NAMALWA (cell line): ENCODE results near the gene TSPY2.
"Not testable (repeated sequence)": the region's sequence is repeated elsewhere in the genome, so short reads cannot be mapped to it uniquely, and the experiment has no call there.

ENCODE experiments used
- DNase-seq: peaks from one replicate; pipeline ENCODE4 v3.0.0-alpha.2; 2015; ENCODE audit warnings: low spot score

Gene TSPY2, protein sequence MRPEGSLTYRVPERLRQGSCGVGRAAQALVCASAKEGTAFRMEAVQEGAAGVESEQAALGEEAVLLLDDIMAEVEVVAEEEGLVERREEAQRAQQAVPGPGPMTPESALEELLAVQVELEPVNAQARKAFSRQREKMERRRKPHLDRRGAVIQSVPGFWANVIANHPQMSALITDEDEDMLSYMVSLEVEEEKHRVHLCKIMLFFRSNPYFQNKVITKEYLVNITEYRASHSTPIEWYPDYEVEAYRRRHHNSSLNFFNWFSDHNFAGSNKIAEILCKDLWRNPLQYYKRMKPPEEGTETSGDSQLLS

DNA sequence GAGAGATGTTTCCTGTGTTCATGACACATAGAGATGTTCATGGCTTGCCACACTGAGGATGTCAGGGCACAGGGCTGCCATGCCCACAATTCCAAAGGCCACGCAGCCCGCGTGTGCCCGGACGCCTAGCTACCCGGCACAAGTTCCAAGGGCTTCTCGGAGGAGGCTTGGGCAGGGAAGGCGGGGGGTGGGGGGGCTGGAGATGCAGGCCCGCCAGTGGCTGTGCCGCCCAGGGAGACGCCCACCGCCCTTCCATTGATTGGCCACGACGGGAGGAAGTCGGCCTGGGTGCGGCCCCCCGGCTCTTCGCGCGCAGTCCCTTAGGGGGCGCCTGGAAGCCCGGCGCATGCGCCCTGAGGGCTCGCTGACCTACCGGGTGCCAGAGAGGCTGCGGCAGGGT is at the start of gene TSPY2:
Gene TSPY2, plus strand, starts transcription at position 301 of the 400 bp plus-strand sequence. Its CDS starts 46 bp downstream, at position 347.
- not testable (repeated sequence) for DNase-seq

DNA sequence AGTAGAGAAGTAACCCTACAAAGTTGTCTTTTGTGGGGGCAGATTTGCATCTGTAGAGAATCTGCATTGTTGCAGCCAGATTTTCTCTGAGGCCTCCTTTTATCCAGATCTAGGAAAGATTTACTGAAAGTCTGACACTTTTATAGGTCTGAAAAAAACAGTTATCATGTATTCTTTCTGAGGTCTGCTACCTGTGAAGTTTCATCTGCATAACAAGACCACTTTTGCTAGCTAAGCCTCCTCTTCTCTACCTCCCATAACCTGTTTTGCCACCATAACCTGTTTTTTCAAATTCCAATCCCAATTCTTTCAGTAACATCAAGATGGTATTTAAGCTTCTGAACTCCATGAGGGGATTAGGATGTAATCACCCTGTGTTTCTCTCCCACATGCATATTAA is 36.5 kb upstream of the TSPY2 start:
- not testable (repeated sequence) for DNase-seq

- not testable (repeated sequence) for DNase-seq
Measured at GRCh38 chrY:6217045-6217444, 29.0 kb upstream of the TSPY2 start.

DNA sequence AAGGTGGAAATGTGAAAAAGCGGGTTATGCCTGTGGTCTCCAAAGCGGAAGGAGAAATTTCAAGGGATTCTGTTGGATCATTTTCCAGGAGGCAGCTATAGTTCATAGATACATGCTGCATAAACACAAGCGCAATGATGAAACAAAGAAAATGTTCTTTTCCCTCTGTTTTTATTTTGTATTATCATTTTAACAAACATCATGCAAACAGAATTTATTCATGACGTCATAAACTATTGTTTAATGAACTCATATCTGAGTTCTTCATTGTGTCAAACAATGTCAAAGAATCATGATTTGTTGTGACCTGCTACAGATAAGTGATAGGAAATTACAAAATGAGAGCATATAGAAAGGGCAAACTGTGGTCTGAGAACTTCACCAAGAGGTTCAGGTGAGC is 23.8 kb downstream of the TSPY2 start:
- not testable (repeated sequence) for DNase-seq
